Naive thymus-derived CD8-positive, alpha-beta T cell (primary cell): ENCODE measurements around the gene ATP2C1. TPM values are rescaled to one million over a fixed set of nuclear protein-coding genes. Genes with fewer than 3 reads are reported as not detected.
A peak's percentile ranks its signal among the peaks of the same experiment; 100 is the strongest.
"Not testable (repeated sequence)": the region's sequence is repeated elsewhere in the genome, so short reads cannot be mapped to it uniquely, and the experiment has no call there.

Experiments used
- ATAC-seq, 2 donors: fragments of 150-1000 bp; cut with Tn5 transposase in 1 of 2; sonication (Bioruptor Pico), chemical (Tn5 transposase) in 1 of 2; 1 replicate in 1 of 2; 2 replicates in 1 of 2; pipeline ENCODE4 v1.10.0; 2021; ENCODE audit warnings: mild to moderate bottlenecking in 2 of 2, moderate library complexity in 2 of 2
- POLR2A ChIA-PET: fragments of 350-600 bp; sonication (Branson Sonifier 250); formaldehyde crosslinking; loops from one replicate; lab custom pipeline; 2021; ENCODE audit warnings: antibody characterized with exemption; lab: Charles Lee
- DNase-seq, 10 donors: peaks; one replicate each; pipeline versions ENCODE4 v3.0.0 to v3.0.0-alpha.2; 2020 to 2022
- H3K27ac Mint-ChIP-seq, 10 donors: one replicate each; pipeline ENCODE4 v1.8.0; 2020 to 2022; ENCODE audit warnings: mild to moderate bottlenecking in 10 of 10, mixed read lengths in 10 of 10, moderate library complexity in 4 of 10, inconsistent platforms in 1 of 10
- H3K27me3 Mint-ChIP-seq, 5 donors: one replicate each; pipeline ENCODE4 v1.8.0; 2021 to 2022; ENCODE audit warnings: mixed read lengths in 5 of 5
- H3K36me3 Mint-ChIP-seq, 3 donors: one replicate each; pipeline ENCODE4 v1.8.0; 2020 to 2022; ENCODE audit warnings: mixed read lengths in 3 of 3, mild to moderate bottlenecking in 2 of 3, inconsistent platforms in 1 of 3
- H3K4me1 Mint-ChIP-seq, 4 donors: one replicate each; pipeline ENCODE4 v1.8.0; 2021 to 2022; ENCODE audit warnings: mixed read lengths in 4 of 4
- H3K4me3 Mint-ChIP-seq, 10 donors: one replicate each; pipeline ENCODE4 v1.8.0; 2020 to 2022; ENCODE audit warnings: mild to moderate bottlenecking in 10 of 10, mixed read lengths in 10 of 10, moderate library complexity in 6 of 10, inconsistent platforms in 1 of 10
- H3K9me3 Mint-ChIP-seq, 9 donors: one replicate each; pipeline ENCODE4 v1.8.0; 2020 to 2022; ENCODE audit warnings: mixed read lengths in 9 of 9, mild to moderate bottlenecking in 3 of 9, inconsistent platforms in 1 of 9, moderate library complexity in 1 of 9
- polyA plus RNA-seq, 3 donors: library from polyadenylated mRNA; unstranded; fragments of 300-500 nt; fragmentation: Illumina TruSeq; gene quantifications; one replicate each; pipeline ENCODE4 v1.2.3, GENCODE V29; 2021
- total RNA-seq, 8 experiments: library from RNA in 2 of 8; stranded (reverse) in 2 of 8; gene quantifications; one replicate each; pipeline ENCODE4 v1.2.3 and lab custom pipeline; 2021 to 2026

Gene ATP2C1
- total and polyA plus RNA-seq, 5 experiments from 2014 or later, result 5.3 to 48.0 (median 9.0) TPM

- H3K36me3 Mint-ChIP-seq, result peaks cover 0 to 18% (median 14%) of the 10 kb centered on the region in 3 donors
- H3K27ac Mint-ChIP-seq, result no peak overlapping the region
- H3K4me3 Mint-ChIP-seq, result no peak overlapping the region
- peaks cover 0 to 19% (median 0%) of the 10 kb centered on the region in 9 donors for H3K9me3 Mint-ChIP-seq
- DNase-seq (no peak), ATAC-seq (no peak)
- POLR2A ChIA-PET, result no interaction called here
- H3K27me3 Mint-ChIP-seq, result no peaks in the 10 kb centered on the region
- H3K4me1 Mint-ChIP-seq, result peaks cover 0 to 17% (median 11%) of the 10 kb centered on the region in 4 donors
These were observed 143.1 kb downstream of the ATP2C1 start for GRCh38 chr3:131036986-131037385.

DNA sequence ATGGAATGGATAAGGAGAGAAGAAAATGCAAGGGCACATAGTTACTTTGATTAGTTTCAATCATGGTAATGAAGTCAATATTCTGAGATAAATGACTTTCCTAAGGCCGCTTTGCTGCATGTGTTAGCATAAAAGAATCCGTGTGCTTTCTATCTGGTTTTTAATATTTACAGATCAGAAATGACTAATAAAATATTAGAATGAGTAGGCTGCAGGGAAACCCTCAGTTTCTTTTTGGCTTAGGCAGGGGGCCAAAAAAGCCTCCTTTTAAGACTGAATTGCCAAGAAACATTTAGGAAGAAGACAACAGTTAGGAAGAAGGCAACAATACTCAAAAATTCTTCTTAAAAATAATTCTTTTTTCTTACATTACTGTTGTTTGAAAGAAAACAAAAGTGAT, 144.4 kb downstream of the ATP2C1 start:
- no peak overlapping the region for H3K4me3 Mint-ChIP-seq
- peaks cover 2 to 27% (median 24%) of the 10 kb centered on the region in 4 donors for H3K4me1 Mint-ChIP-seq
- peaks cover 0 to 22% (median 22%) of the 10 kb centered on the region in 3 donors for H3K36me3 Mint-ChIP-seq
- POLR2A ChIA-PET, result no interaction called here
- DNase-seq (no peak), ATAC-seq (no peak)
- no peaks in the 10 kb centered on the region for H3K27me3 Mint-ChIP-seq
- H3K9me3 Mint-ChIP-seq, result peaks cover 0 to 31% (median 11%) of the 10 kb centered on the region in 9 donors
- no peak overlapping the region for H3K27ac Mint-ChIP-seq

DNA sequence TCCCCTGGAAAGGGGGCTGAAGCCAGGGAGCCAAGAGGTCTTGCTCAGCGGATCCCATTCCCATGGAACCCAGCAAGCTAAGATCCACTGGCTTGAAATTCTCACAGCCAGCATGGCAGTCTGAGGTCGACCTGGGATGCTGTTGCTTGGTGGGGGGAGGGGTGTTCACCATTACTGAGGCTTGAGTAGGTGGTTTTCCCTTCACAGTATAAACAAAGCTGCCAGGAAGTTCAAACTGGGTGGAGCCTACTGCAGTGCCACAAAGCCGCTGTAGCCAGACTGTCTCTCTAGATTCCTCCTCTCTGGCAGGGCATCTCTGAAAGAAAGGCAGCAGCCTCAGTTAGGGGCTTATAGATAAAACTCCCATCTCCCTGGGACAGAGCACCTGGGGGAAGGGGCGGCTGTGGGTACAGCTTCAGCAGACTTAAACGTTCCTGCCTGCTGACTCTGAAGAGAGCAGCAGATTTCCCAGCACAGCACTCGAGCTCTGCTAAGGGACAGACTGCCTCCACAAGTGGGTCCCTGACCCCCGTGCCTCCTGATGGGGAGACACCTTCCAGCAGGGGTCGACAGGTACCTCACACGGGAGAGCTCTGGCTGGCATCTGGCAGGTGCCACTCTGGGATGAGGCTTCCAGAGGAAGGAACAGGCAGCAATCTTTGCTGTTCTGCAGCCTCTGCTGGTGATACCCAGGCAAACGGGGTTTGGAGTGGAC, 148.5 kb downstream of the ATP2C1 start:
- peaks cover 12 to 72% (median 39%) of the 10 kb centered on the region in 9 donors for H3K9me3 Mint-ChIP-seq

DNA sequence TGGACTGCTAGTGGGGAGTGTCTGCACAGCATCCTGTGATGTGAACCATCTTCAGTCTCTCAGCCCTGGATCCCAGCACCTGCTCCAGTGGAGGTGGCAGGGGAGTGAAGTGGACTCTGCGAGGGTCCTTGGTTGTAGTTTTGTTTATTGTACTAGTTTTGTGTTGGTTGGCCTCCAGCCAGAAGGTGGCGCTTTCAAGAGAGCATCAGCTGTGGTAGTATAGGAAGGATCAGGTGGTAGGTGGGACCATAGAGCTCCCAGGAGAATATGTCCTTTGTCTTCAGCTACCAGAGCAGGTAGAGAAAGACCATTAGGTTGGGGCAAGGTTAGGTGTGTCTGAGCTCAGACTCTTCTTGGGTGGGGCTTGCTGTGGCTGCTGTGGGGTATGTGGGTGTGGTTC, 153.7 kb downstream of the ATP2C1 start:
- DNase-seq (no peak), ATAC-seq (no peak)
- H3K36me3 Mint-ChIP-seq, result peaks cover 2 to 42% (median 41%) of the 10 kb centered on the region in 3 donors
- H3K4me1 Mint-ChIP-seq, result peaks cover 10 to 18% (median 15%) of the 10 kb centered on the region in 4 donors
- peak overlapping the region in 3 of 10 donors; percentile 14 to 71 (median 50) for H3K27ac Mint-ChIP-seq
- peaks cover 12 to 58% (median 32%) of the 10 kb centered on the region in 9 donors for H3K9me3 Mint-ChIP-seq
- H3K4me3 Mint-ChIP-seq, result no peak overlapping the region
- no peaks in the 10 kb centered on the region for H3K27me3 Mint-ChIP-seq
- POLR2A ChIA-PET, result no interaction called here

More for the DNA sequence above, 148.5 kb downstream of the ATP2C1 start:
- POLR2A ChIA-PET, result interaction anchor here (0.7 to 1.5 kb wide), 2 partner anchors 14 to 16 kb away, joined by 3 to 7 read pairs; partner anchors contain the start of genes ASTE1 and NEK11
- peak overlapping the region; percentile 55 to 90 (median 82) for H3K27ac Mint-ChIP-seq
- not testable (repeated sequence) for H3K27me3 Mint-ChIP-seq
- H3K4me3 Mint-ChIP-seq, result peak overlapping the region in 9 of 10 donors; percentile 8 to 64 (median 60)
- H3K4me1 Mint-ChIP-seq, result peaks cover 6 to 32% (median 29%) of the 10 kb centered on the region in 4 donors
- peak in 7 of 10 donors; percentile 10 to 73 (median 42) for DNase-seq
- ATAC-seq, result peak; percentile 81 to 82
- H3K36me3 Mint-ChIP-seq, result peaks cover 2 to 56% (median 53%) of the 10 kb centered on the region in 3 donors

GRCh38 chr3:131048030-131048429, 154.1 kb downstream of the ATP2C1 start:
- Mint-ChIP-seq H3K27me3 (no peaks in the 10 kb centered on the region), H3K27ac (peak overlapping the region in 2 of 10 donors; percentile 46 to 50), H3K9me3 (peaks cover 12 to 54% (median 30%) of the 10 kb centered on the region in 9 donors), H3K4me1 (peaks cover 9 to 14% (median 11%) of the 10 kb centered on the region in 4 donors), H3K4me3 (no peak overlapping the region), H3K36me3 (peaks cover 2 to 41% (median 39%) of the 10 kb centered on the region in 3 donors)
- no peak for DNase-seq
- ATAC-seq, result no peak
- POLR2A ChIA-PET, result no interaction called here

DNA sequence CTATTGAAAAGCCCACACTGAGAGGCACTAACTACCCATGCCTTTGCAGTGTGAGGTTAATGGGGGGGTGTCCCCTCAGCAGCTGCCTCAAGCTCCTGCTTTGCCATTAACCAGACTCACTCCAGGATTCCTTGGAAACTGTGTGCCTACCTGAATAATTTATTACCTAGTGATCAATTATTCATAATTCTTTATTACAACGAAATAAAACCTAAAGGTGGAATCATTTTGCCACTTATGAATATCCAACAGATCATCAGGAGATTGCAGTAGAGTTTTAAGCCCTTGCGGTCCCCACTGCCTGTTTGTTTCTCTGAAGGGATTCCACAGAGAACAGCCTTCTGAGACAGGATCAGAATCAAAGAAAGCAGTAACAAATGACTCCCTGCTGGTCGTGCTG, 156.1 kb downstream of the ATP2C1 start:
- Mint-ChIP-seq H3K36me3 (peaks cover 0 to 21% (median 20%) of the 10 kb centered on the region in 3 donors), H3K27me3 (no peaks in the 10 kb centered on the region), H3K4me1 (peaks cover 2 to 8% (median 7%) of the 10 kb centered on the region in 4 donors), H3K27ac (no peak overlapping the region), H3K4me3 (no peak overlapping the region), H3K9me3 (peaks cover 2 to 34% (median 15%) of the 10 kb centered on the region in 9 donors)
- POLR2A ChIA-PET, result no interaction called here
- ATAC-seq (no peak), DNase-seq (no peak)

DNA sequence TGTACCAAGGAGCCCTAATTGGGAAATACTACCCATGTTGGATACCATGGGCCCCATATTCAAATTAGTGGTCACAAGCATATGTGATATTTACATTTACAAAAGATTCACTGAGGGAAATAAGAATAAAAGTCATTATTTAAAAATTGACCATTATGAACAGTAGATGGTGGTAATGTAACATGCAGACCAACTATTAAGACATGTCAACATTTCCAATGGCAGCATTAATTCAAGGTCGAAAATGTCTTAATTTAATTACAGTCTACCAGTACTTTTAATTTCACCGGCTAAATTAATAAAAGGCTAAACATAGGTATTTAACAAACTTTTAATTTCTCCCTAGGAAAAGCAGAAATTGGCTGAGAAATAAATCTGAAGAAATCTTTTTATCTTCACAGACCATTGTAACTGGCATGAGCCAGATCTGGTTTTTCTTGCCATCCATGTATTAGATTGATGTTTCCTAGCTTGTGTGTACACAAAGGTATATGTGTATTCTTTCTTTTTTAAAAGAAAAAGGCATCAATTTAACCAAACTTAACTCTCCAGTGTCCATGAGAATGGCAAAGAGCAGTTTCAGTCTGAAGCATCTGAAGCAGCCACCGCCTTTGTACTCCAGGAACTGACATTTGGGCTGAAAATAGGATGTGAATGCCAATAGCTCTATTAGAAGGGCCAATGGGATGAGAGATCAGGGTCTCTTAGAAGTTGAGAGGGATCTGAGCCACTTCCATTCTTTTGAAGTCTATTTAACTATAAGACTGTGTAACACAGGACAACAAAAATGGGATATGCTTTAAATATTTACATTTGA, 159.4 kb downstream of the ATP2C1 start:
- H3K27me3 Mint-ChIP-seq, result no peaks in the 10 kb centered on the region
- no peak overlapping the region for H3K27ac Mint-ChIP-seq
- H3K4me1 Mint-ChIP-seq, result peaks cover 0 to 4% (median 0%) of the 10 kb centered on the region in 4 donors
- no peak for DNase-seq
- peaks cover 0 to 6% (median 3%) of the 10 kb centered on the region in 3 donors for H3K36me3 Mint-ChIP-seq
- H3K4me3 Mint-ChIP-seq, result no peak overlapping the region
- POLR2A ChIA-PET, result no interaction called here
- ATAC-seq, result no peak
- H3K9me3 Mint-ChIP-seq, result peaks cover 0 to 9% (median 0%) of the 10 kb centered on the region in 9 donors

Other genes with a start within 250 kb of the ATP2C1 start
- gene PIK3R4, start 147.3 kb upstream of the ATP2C1 start, total RNA-seq, result 10 to 100 TPM; 31.6 to 36.9 TPM
- 10 to 100 TPM; 12.0 to 35.6 (median 19.4) TPM for gene PIK3R4, start 147.3 kb upstream of the ATP2C1 start, polyA plus RNA-seq
- gene ASTE1, start 132.7 kb downstream of the ATP2C1 start, total RNA-seq, result 10 to 100 TPM; 26.0 to 30.8 TPM
- gene ASTE1, start 132.7 kb downstream of the ATP2C1 start, polyA plus RNA-seq, result 10 to 100 TPM; 16.3 to 25.4 (median 22.8) TPM
- 1 to 10 TPM; 5.2 to 5.7 TPM for gene NEK11, start 132.8 kb downstream of the ATP2C1 start, total RNA-seq
- 1 to 10 TPM in 2 of 3 donors, under 1 TPM in 1; 0.82 to 2.3 (median 1.2) TPM for gene NEK11, start 132.8 kb downstream of the ATP2C1 start, polyA plus RNA-seq